Measurements from ENCODE around the gene NCOA7. TPM values are rescaled to one million over a fixed set of nuclear protein-coding genes. Genes with fewer than 3 reads are reported as not detected.

Gene NCOA7
- total and polyA plus RNA-seq, 9 of the 15 experiments (the other 6 are each of a cell fraction or from before 2014, with no cell fraction given) = 5.8 to 14.6 (median 9.3) TPM

GRCh38 chr6:125924169-125924568 is 133.4 kb downstream of the NCOA7 start (continued):
- peak; percentile 27; the same call in 1 of the 2 replicates for TF ChIP-seq MGA (IDR thresholded peaks at IDR 0.05)
- no peak for TF ChIP-seq RBBP5 (IDR thresholded peaks at IDR 0.05; ENCODE audit: borderline replicate concordance, insufficient read depth, low read length, poor library complexity, severe bottlenecking)
- TF ChIP-seq, protein P1, sequence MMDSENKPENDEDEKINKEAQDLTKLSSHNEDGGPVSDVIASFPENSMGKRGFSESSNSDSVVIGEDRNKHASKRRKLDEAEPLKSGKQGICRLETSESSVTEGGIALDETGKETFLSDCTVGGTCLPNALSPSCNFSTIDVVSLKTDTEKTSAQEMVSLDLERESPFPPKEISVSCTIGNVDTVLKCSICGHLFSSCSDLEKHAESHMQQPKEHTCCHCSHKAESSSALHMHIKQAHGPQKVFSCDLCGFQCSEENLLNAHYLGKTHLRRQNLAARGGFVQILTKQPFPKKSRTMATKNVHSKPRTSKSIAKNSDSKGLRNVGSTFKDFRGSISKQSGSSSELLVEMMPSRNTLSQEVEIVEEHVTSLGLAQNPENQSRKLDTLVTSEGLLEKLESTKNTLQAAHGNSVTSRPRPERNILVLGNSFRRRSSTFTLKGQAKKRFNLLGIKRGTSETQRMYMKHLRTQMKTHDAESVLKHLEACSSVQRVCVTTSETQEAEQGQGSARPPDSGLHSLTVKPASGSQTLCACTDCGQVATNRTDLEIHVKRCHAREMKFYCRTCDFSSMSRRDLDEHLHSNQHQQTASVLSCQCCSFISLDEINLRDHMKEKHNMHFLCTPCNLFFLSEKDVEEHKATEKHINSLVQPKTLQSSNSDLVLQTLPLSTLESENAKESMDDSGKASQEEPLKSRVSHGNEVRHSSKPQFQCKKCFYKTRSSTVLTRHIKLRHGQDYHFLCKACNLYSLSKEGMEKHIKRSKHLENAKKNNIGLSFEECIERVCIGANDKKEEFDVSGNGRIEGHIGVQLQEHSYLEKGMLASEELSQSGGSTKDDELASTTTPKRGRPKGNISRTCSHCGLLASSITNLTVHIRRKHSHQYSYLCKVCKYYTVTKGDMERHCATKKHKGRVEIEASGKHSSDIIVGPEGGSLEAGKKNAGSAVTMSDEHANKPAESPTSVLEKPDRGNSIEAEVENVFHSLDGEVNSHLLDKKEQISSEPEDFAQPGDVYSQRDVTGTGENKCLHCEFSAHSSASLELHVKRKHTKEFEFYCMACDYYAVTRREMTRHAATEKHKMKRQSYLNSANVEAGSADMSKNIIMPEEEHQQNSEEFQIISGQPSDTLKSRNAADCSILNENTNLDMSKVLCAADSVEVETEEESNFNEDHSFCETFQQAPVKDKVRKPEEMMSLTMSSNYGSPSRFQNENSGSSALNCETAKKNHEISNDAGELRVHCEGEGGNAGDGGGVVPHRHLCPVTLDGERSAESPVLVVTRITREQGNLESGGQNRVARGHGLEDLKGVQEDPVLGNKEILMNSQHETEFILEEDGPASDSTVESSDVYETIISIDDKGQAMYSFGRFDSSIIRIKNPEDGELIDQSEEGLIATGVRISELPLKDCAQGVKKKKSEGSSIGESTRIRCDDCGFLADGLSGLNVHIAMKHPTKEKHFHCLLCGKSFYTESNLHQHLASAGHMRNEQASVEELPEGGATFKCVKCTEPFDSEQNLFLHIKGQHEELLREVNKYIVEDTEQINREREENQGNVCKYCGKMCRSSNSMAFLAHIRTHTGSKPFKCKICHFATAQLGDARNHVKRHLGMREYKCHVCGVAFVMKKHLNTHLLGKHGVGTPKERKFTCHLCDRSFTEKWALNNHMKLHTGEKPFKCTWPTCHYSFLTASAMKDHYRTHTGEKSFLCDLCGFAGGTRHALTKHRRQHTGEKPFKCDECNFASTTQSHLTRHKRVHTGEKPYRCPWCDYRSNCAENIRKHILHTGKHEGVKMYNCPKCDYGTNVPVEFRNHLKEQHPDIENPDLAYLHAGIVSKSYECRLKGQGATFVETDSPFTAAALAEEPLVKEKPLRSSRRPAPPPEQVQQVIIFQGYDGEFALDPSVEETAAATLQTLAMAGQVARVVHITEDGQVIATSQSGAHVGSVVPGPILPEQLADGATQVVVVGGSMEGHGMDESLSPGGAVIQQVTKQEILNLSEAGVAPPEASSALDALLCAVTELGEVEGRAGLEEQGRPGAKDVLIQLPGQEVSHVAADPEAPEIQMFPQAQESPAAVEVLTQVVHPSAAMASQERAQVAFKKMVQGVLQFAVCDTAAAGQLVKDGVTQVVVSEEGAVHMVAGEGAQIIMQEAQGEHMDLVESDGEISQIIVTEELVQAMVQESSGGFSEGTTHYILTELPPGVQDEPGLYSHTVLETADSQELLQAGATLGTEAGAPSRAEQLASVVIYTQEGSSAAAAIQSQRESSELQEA (IDR thresholded peaks at IDR 0.05; ENCODE audit: low read depth) = no peak
- TF ChIP-seq ZNF184 (CRISPR knock-in tag; IDR thresholded peaks at IDR 0.05) = no peak
- TF ChIP-seq MAFK (IDR thresholded peaks at IDR 0.05; ENCODE audit: low read length) = peak; percentile 85
